MM.1S (cell line): Measurements from ENCODE around the gene FEZ2.

Experiments
- DNase-seq: peaks from one replicate; pipeline ENCODE4 v3.0.0-alpha.2; 2015
- H2AFZ ChIP-seq: fragments of 300-600 bp; sonication (generic); 2 replicates; pipeline ENCODE4 v1.6.0; 2016; ENCODE audit warnings: antibody characterized with exemption, low read length
- H3F3A ChIP-seq: fragments of 300-600 bp; sonication (generic); 2 replicates; pipeline ENCODE4 v1.6.1; 2016; ENCODE audit warnings: mild to moderate bottlenecking, antibody characterized with exemption, low read length, moderate library complexity, mixed read lengths; ENCODE audit not compliant: insufficient read depth
- H3K27ac ChIP-seq: fragments of 300-600 bp; sonication (generic); 2 replicates; pipeline ENCODE4 v1.5.1; 2016; ENCODE audit warnings: mild to moderate bottlenecking, low read length
- H3K27me3 ChIP-seq: fragments of 300-600 bp; sonication (generic); replicated peaks from 2 replicates; pipeline ENCODE4 v1.6.0; 2016; ENCODE audit warnings: low read length; ENCODE audit not compliant: insufficient read depth
- H3K36me3 ChIP-seq: fragments of 300-600 bp; sonication (generic); replicated peaks from 2 replicates; pipeline ENCODE4 v1.6.1; 2016; ENCODE audit warnings: mild to moderate bottlenecking, low read length, mixed read lengths; ENCODE audit not compliant: insufficient read depth
- H3K4me1 ChIP-seq: fragments of 300-600 bp; sonication (generic); 2 replicates; pipeline ENCODE4 v1.6.1; 2016; ENCODE audit warnings: low read length, mixed read lengths
- H3K4me2 ChIP-seq: fragments of 300-600 bp; sonication (generic); 2 replicates; pipeline ENCODE4 v1.6.0; 2016; ENCODE audit warnings: low read depth, low read length
- H3K4me3 ChIP-seq: fragments of 300-600 bp; sonication (generic); 2 replicates; pipeline ENCODE4 v1.5.1; 2016; ENCODE audit warnings: low read length, mixed read lengths
- H3K79me2 ChIP-seq: fragments of 300-600 bp; sonication (generic); 2 replicates; pipeline ENCODE4 v1.6.1; 2016; ENCODE audit warnings: mixed run types, low read length, mixed read lengths
- H3K9ac ChIP-seq: fragments of 300-600 bp; sonication (generic); 2 replicates; pipeline ENCODE4 v1.6.1; 2016; ENCODE audit warnings: low read length, mixed read lengths
- H3K9me2 ChIP-seq: fragments of 300-600 bp; sonication (generic); replicated peaks from 2 replicates; pipeline ENCODE4 v1.6.1; 2016; ENCODE audit warnings: mild to moderate bottlenecking, low read length, mixed read lengths; ENCODE audit not compliant: insufficient read depth
- H3K9me3 ChIP-seq: fragments of 300-600 bp; sonication (generic); replicated peaks from 2 replicates; pipeline ENCODE4 v1.6.1; 2016; ENCODE audit warnings: mild to moderate bottlenecking, low read length, mixed read lengths; ENCODE audit not compliant: insufficient read depth
- H4K20me1 ChIP-seq: fragments of 300-600 bp; sonication (generic); 2 replicates; pipeline ENCODE4 v1.6.1; 2016; ENCODE audit warnings: mild to moderate bottlenecking, low read length, moderate library complexity, mixed read lengths; ENCODE audit not compliant: insufficient read depth
- EZH2 ChIP-seq: fragments of 300-600 bp; sonication (generic); optimal IDR thresholded peaks from 2 replicates; pipeline ENCODE3; 2017; ENCODE audit warnings: low read depth, mild to moderate bottlenecking, antibody characterized with exemption, low read length, mixed read lengths
- EZH2phosphoT487 ChIP-seq: fragments of 300-600 bp; sonication (generic); IDR thresholded peaks from 2 replicates; pipeline ENCODE4 v1.6.1; 2018; ENCODE audit warnings: antibody characterized with exemption, low read length
- TF ChIP-seq, protein P1 (sequence below): fragments of 300-600 bp; sonication (generic); IDR thresholded peaks from 2 replicates; pipeline ENCODE4 v1.5.1; 2016; ENCODE audit warnings: antibody characterized with exemption, low read length, mixed read lengths

Gene FEZ2

DNA sequence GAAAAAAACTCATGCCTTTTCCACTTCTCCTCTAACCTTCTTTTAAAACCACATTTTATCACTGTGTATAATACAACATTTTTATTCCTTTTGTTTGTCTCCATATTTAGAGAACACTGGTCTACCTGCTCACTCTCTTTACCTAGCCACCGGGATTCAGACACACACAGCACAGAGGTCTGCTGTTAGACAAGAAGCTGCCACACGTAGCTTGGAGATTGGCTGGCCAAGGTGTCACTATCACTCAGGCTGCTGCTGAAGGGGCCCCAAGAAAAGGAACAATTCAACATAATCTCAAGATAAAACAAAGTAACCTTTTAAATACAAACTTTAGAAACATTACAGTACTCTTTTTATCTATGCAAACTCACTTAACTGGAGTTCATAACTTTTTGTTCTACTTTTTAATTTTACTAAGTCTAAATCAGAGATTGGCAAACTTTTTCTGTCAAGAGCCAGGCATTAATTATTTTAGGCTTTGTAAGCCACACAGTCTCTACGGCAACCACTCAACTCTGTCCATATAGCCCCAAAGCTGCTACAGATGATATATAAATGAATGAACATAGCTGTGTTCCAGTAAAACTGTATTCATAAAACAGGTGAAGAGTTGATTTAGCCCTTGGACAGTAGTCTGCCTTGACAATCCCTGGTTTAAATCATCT, 25.8 kb downstream of the FEZ2 start:
- Histone ChIP-seq H3F3A (no peaks in the 10 kb centered on the region), H3K9ac (no peak overlapping the region), H3K79me2 (no peaks in the 10 kb centered on the region)

DNA sequence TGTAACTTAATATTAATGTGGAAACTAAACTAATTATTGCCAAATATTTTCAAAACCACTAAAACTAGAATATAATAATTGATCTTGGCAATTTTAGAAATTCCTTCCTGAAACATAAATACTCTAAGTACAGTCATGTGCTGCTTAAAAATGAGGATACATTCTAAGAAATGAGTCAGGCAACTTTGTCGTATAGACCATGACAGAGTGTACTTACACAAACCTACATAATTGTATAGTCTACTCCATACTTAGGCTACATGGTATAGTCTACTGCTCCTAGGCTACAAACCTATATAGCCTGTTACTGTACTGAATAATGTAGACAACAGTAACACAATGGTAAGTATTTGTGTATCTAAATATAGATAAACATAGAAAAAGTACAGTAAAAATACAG, 27.6 kb downstream of the FEZ2 start:
- H3K4me1 ChIP-seq: no peaks in the 10 kb centered on the region
- DNase-seq: no peak
- H3F3A ChIP-seq: no peaks in the 10 kb centered on the region
- no peak overlapping the region for H2AFZ ChIP-seq
- H3K9me3 ChIP-seq: no peaks in the 10 kb centered on the region
- H3K79me2 ChIP-seq: no peaks in the 10 kb centered on the region
- no peaks in the 10 kb centered on the region for H4K20me1 ChIP-seq
- no peak overlapping the region for H3K4me2 ChIP-seq
- no peaks in the 10 kb centered on the region for H3K9me2 ChIP-seq
- TF ChIP-seq EZH2 (no peak), EZH2phosphoT487 (no peak)
- TF ChIP-seq, protein P1, sequence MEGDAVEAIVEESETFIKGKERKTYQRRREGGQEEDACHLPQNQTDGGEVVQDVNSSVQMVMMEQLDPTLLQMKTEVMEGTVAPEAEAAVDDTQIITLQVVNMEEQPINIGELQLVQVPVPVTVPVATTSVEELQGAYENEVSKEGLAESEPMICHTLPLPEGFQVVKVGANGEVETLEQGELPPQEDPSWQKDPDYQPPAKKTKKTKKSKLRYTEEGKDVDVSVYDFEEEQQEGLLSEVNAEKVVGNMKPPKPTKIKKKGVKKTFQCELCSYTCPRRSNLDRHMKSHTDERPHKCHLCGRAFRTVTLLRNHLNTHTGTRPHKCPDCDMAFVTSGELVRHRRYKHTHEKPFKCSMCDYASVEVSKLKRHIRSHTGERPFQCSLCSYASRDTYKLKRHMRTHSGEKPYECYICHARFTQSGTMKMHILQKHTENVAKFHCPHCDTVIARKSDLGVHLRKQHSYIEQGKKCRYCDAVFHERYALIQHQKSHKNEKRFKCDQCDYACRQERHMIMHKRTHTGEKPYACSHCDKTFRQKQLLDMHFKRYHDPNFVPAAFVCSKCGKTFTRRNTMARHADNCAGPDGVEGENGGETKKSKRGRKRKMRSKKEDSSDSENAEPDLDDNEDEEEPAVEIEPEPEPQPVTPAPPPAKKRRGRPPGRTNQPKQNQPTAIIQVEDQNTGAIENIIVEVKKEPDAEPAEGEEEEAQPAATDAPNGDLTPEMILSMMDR: no peak
- no peaks in the 10 kb centered on the region for H3K36me3 ChIP-seq
- H3K27ac ChIP-seq: no peak overlapping the region
- H3K4me3 ChIP-seq: no peak overlapping the region
- no peak overlapping the region for H3K9ac ChIP-seq
- H3K27me3 ChIP-seq: no peaks in the 10 kb centered on the region

More for the DNA sequence above, 25.8 kb downstream of the FEZ2 start:
- no peaks in the 10 kb centered on the region for H3K9me2 ChIP-seq
- H3K27me3 ChIP-seq: no peaks in the 10 kb centered on the region
- no peak overlapping the region for H3K4me3 ChIP-seq
- H3K4me1 ChIP-seq: no peaks in the 10 kb centered on the region
- TF ChIP-seq EZH2: no peak
- TF ChIP-seq, protein P1: no peak
- TF ChIP-seq EZH2phosphoT487: no peak
- H4K20me1 ChIP-seq: no peaks in the 10 kb centered on the region
- no peak overlapping the region for H3K4me2 ChIP-seq
- no peak overlapping the region for H3K27ac ChIP-seq
- no peak for DNase-seq
- no peaks in the 10 kb centered on the region for H3K36me3 ChIP-seq
- no peak overlapping the region for H2AFZ ChIP-seq
- no peaks in the 10 kb centered on the region for H3K9me3 ChIP-seq

DNA sequence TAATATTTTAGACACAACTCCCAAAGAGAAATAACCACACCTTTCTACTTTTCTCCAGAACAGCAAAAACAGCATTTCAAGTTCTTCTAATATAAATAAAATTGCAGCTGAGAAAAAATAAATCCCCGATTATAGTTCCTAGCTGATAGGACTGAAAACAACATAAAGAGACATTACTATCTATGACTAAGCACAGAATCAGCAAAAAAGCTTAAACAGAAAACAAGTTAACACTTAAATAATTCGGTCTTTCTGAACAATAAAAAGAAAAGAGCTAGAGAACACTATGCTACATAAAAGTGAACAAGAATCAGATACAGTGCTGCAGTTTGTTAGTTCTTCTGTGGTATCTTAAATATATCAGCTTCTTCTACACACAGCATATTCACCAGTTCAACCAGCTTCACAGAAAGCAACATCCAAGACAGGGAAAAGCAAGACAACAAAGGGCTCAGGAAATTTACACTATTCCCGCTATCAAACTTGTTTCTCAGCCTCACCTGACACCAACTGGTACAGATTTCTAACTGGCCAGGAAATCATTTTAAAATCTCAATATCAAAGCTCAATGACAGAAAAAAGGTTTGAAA, 28.6 kb downstream of the FEZ2 start:
- Histone ChIP-seq H3K9me3 (no peaks in the 10 kb centered on the region), H3K4me3 (no peak overlapping the region), H4K20me1 (no peaks in the 10 kb centered on the region), H3K9me2 (no peaks in the 10 kb centered on the region), H3K36me3 (no peaks in the 10 kb centered on the region), H3K79me2 (no peaks in the 10 kb centered on the region), H3K4me2 (no peak overlapping the region), H2AFZ (no peak overlapping the region), H3F3A (no peaks in the 10 kb centered on the region), H3K27me3 (no peaks in the 10 kb centered on the region), H3K27ac (no peak overlapping the region), H3K4me1 (no peaks in the 10 kb centered on the region), H3K9ac (no peak overlapping the region)
- TF ChIP-seq, protein P1: no peak
- DNase-seq: no peak
